MV-4-11 (cell line): ENCODE data around the gene KIF11.

Experiments used
- DNase-seq: peaks from one replicate; lab custom pipeline; 2025; lab: John Stamatoyannopoulos, UW

The KIF11 gene

DNA sequence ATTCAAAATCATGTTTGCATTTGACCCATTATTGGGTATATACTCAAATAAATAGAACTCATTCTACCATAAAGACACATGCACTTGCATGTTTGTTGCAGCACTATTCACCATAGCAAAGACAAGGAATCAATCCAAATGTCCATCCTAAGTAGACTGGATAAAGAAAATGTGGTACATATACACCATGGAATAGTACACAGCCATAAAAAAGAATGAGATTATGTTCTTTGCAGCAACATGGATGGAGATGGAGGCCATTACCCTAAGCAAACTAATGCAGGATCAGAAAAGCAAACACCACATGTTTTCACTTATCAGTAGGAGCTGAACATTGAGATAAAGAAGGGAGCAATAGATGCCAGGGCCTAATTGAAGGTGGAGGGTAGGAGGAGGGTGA is 84.8 kb downstream of the KIF11 start:
- DNase-seq = no peak

DNA sequence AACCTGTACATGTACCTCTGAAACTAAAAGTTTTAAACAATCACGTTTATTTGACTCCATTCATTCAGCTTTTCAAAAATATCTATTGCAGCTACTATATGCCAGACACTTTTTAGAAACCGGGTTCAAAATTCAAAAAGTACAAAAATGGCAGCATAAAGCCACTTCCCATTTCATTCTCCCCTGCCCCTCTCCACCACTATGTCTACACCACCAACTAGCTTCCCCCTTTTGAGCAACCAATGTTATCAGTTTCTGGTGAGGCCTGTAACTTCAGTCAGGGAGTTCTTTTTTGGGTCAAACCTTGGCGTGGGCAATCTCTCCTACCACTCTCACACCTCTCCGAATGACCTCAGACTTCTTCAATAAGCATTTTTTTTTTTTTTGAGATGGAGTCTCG is 85.3 kb downstream of the KIF11 start:
- DNase-seq = peak; percentile 74

DNA sequence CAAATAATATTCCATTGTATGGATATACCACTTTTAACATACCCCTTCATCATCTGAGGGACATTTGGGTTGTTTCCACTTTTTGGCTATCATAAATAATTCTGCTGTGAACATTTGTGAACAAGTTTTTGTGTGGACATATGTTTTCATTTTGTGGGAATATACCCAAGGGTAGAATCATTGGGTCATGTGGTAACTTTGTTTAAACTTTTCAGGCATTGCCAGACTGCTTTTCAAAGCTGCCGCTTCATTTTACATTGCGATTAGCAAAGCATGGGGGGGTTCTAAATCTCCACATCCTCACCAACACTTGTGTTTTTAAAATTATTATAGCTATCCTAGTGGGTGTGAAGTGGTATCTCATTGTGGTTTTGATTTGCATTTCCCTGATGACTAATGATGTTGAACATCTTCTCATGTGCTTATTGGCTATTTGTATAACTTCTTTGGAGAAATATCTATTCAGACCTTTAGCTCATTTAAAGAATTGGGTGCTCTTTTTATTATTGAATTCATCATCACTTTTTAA is 88.4 kb downstream of the KIF11 start:
- DNase-seq = no peak

DNA sequence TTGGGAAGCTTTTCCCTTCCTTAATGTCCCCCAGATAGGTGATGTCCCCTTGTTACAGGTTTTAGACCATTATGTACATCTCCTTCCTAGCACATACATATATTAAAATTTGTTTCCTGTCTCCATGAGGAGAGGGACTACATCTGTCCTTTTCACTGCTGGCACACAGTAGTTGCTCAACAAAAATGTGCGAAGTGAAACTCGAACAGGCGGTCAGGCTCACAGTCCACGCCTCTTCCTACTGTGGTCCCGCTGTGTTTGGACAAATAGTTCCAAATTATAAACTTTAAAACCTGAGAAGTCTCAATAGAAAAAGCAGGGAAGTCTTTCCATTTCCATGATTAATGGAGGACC is 95.6 kb downstream of the KIF11 start:
- peak; percentile 79 for DNase-seq

DNA sequence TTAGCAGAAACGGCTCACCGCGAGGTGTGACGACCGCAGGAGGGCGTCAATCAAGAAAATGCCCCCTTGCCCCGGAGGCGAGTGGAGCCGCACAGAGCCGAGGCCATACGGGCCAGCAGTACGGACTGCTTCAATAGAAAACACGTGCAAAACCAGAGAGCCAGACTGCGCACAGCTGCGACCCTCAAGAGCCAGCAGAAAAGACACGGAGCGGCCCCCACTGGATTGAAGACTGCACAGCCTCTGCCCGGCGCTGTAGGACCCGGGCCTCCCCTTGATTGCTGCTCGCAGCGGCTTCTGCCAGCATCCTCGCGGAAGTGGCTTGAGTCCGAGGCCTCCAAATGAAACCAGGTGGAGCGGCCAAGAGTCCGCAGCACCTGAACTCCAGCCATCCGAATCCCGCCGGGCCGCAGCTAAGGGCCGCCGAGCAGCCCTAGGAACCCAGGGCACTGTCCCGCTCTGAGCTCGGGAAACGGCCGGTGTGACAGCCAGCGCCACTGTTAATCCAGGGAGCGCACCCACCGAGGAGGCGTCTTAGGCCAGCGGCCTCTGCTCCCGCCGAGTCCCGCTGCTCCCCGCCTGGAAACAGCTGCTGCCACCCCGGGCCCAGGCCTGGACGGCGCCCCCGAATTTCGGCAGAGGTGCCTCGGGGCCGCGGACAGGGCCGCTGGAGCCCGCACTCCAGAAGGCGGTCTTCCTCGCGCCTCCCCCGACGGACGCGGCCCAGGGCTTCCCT is 96.2 kb downstream of the KIF11 start:
- DNase-seq = peak; percentile 60

DNA sequence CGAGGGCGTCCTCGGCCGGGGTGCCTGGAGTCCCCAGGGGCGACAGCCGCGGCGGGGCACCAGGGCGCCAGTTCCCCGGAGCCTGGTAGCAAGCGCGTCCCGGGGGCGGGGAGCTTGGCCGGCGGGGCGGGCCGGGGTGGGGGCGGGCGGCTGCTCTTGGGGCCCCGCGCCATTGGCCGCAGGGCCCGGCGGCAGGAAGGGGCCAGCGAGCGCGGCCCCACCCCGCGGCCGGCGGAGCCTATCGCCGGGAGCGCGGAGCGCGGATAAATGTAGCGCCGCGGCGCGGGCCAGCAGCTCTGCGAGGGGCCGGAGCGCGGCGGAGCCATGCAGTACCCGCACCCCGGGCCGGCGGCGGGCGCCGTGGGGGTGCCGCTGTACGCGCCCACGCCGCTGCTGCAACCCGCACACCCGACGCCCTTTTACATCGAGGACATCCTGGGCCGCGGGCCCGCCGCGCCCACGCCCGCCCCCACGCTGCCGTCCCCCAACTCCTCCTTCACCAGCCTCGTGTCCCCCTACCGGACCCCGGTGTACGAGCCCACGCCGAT is 96.8 kb downstream of the KIF11 start, which contains the start of gene HHEX:
HHEX (plus strand) TSS at position 293 of the 548 bp plus-strand sequence; CDS start at position 325, 32 bp downstream.
- DNase-seq = peak; percentile 68

DNA sequence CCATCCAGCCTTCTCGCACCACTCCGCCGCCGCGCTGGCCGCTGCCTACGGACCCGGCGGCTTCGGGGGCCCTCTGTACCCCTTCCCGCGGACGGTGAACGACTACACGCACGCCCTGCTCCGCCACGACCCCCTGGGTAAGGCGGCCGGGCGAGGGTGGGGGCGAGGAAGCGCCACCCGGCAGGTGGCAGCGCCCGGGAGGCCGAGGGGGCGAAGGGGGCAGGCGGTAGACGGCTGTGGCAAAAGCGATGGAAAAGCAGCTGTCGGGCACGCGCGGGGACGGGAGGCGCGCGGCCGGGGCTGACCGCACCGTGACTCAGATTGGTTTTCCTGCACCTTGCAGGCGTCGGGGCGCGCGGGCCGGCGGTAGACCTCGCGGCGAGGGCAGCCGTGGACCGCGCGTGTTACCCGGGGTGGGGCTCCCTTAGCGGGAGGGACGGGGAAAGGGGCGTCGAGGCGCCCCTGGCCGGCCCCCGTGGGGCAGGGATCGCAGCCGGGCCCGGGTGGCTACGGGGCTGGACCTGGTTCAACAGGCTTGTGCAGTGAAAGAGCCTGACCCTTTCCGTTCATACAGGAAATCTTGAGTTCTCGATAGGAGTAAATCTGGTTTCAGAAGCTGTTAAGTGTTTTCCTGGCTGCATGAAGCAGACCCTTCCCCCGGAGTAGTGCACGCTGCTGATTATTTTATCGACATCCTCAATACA is 97.4 kb downstream of the KIF11 start:
- peak; percentile 71 for DNase-seq

DNA sequence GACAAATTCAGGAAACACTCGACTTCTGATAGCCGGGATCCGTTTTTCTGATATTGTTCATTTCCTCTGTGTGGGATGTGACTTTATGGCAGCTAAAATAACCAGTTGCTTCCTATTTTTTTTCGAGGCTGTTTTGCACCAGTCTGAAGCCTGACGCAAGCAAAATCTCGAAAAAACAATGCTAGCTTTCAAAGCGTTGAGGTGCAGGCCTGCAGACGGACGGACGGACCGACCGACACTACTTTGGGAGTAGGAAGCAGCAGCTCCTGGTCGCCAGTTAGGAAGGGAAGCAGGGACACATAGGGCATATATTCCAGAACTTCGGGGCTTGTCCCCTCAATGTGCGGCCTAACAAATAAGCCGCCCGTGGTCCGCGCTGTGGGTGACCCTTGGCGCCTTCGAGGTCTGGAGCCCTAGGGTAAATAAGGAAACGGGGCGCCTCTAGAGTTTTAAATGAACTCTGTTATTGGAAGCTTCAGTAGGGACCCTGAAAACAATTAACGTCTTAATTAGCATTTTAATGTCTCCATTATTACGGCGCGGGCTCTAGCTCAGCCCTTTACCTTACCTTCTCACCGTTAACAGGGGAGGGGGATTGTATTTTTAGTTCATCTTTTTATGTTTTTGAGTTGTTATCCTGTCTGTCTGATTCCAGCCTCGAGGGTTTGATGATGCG is 98.1 kb downstream of the KIF11 start:
- peak; percentile 63 for DNase-seq

DNA sequence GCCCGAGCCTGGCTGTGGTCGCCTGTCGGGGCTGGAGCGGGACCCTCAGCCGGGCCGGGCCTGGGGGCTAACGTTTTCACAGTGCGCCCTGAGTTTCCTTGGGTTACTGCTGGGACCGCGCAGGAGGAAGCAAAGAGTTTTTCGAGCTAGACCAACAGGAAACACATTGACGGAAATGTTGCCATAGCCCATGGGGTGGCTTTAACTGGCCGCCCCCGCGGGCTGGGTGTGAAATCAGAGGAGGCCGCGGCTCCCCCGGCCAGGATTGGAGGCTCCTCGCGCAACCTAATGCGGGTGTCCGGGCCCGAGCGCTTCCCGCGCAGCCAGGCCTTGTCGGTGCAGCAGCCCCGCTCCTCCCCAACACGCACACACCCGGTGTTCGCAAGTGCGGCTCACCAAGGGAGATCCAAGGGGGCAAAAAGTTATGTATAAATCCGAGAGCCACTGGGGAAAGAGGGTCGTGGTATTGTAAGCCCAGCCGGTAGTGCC is 98.7 kb downstream of the KIF11 start:
- peak; percentile 86 for DNase-seq

DNA sequence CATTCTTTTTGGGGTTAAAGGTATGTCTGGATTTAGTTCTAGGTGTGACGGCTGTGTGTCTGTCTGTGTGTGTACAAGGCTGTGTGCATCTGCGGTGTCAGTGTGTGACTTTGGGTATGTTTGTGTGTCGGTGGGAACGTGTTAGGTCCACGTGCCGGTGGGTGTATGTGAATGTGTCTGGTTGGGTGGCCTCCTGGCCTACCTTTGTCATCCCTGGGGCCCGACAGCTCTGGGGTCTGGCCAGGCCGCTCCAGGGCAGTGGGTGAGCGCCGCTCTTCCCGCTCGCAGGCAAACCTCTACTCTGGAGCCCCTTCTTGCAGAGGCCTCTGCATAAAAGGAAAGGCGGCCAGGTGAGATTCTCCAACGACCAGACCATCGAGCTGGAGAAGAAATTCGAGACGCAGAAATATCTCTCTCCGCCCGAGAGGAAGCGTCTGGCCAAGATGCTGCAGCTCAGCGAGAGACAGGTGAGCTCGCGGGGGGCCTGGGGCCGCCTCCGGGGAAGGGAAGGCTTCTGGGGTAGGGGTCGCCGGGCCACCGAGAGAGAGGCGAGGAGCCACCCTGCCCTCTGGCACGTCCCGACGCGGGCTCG is 99.2 kb downstream of the KIF11 start:
- DNase-seq = no peak

DNA sequence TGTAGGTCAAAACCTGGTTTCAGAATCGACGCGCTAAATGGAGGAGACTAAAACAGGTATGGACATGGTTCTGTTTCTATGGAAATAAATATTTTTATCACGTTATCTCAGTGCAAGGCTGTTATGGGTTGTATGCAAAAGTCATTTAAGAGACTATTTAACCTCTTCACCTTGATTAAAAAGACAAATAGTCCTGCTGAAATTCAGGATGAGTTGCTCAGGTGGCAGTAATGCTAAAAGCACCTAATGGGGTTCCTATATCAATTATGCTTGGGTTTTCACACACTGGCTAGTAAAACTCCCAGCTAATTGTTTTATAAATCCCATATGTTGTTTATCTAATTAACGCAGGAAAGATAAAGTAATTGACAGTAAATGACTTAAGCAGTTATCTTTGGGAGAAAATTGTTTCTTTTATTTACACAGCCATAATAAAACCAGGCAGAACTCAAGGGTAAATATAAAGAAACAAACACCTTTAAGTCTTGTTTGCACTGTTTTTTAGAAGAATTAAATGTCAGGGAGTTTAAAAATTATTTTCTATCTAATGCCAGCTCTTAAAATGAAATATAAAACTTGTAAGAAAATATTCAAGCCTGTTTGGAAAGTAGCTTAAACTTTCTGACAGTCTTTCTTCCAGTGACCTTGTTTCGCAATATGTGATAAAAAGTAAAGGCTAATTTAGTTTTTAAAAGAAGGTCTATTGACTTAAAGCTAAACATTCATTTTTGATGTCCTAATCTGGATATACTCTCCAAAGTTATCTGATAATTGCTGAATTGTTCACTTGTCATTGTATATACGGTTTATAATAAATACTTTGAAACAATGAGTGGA is 100.0 kb downstream of the KIF11 start:
- DNase-seq = no peak

DNA sequence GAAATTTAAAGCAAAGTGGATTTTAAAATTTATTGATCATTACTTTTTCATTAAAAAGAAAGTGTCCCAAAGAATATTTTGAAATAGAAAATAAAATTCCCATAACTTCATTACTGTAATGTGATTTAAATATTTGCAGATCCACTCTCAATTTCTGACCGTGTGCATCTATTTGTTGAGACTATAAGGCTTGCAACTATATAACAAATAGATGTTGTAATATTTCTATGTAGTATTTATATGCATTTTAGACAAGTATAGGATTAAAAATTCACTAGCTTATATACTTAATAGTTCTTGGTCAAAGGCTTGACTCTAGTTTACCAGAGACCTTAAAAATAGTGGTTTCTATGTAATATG is 100.6 kb downstream of the KIF11 start:
- no peak for DNase-seq

DNA sequence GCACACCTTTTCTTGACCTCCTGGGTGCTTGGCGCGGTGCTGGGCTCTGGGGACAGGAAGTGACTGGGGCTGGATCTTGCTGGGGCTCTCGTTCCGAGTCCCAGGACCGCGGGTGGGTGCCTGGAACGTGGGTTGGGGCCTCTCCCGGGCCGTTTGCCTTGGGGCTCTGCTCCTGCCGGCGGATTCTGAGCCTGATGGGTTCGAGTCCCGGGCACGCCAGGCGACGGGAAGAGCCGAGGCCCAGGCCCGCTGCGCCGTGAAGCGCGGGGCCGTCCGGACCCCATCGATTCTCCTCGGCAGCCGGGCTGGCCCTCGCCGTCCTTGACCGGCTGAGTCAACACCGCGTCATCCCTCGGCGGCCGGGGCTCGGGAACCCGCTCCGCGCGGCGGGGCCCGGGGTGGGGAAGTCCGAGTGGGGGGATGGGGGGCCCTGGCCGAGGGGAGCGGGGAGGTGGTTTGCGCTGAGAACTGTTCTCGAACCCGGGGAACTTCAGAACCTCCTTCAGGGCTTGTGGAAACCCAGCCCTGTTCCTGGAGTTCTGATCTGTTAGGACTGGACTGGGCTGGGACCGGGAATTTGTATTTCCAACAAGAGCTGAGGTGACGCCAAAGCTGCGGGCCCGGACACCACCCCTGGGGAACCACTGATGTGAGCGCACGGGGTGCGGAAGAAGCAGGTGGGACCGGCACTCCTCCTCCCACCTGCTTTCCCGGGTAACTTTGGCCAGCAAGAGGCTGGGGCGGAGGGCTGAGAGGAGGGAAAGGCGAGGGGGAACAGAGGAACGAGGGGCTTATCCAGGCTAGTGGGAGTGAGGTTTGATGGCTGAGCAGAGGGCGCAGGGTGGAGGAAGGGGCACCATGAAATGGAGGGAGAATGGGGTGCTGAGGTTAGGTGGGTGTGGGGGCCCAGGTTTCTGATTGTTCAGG is 103.0 kb downstream of the KIF11 start:
- no peak for DNase-seq

DNA sequence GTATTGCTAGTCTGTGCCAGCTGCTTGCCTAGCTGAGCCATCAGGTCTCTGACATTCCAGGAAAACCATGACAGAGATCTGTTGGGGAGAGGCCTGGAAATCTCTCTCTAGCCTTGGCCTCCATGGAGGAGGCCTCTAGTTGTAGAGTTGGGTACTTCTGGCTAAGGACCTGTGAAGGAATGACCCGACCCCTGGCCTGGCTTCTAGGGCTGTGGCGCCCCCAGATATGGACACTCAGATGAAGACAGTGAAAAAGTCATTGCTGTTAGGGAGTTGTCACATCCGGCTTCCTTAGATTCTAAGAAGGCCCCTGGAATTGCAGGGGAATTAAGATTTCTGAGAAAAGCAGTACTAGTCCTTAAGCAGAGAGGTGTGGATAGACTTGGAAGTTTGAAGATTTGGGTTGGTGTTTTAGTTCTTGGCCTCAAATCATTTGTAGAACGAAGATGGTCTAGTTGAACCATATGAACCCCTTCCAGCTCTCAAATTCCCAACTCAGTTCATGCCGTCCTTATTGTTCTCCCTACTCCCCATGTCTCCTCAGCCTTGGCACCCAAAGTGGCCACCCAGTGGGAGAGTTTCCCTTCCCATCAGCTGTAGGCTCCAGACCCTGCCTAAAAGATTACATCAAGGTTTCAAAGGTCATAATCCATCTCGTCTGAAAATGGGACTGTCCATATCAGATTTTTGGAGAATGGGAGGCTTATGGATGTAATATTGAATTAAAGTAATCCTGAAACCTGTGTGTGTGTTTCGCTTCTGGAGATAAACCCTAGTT is 103.9 kb downstream of the KIF11 start:
- DNase-seq = no peak

DNA sequence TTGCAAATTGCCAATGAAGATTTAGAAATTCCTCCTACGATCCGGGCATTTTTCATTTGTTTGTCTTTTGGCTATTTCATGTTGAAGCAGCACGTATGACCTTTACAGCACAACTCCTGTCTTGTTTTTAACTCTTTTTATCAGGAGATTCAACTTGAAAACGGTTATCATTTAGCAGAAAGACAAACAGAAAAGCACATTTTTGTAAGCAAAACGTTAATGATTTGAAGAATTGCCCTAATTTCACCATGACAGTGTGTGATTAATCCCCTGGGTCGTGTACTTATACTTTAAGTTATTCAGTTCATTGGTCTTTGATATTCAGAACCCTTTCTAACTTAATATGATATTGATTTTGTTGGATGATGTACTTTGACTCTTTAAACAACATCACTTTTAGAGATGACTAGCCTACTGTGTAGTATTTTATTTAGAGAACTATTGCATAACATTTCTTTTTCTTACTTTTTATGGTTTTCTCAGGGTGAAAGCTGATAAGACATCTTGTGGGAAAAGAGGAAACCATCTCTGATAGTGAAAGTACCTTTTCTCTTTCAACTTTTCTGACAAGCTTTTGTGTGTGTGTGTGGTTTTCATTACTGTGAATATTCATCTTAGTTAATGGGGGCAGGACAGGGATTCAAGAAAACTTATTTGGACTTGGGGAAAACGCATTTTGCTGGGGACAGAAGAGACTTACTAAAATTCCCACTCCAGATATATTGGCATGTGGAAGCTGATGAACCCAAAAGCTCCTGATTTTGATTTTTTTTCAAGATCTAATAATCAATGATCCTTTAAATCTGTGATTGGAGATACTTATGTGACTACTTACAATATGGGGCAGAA is 105.0 kb downstream of the KIF11 start:
- DNase-seq = peak; percentile 89

DNA sequence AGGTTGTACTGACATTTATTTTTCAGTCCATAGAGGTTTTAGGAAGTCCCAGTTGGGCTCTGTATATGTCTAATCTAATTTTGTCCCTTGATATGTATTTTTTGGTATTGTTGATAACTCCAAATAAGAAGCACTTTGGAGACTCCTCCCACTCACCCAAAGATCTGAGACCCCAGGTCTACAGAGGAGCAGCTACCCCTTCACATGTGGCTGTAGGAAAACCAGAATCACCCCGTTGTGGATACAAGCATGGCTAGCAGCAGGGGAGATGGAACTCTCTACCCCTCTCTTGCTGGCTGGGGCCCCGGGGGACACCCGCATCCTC is 106.2 kb downstream of the KIF11 start:
- no peak for DNase-seq

DNA sequence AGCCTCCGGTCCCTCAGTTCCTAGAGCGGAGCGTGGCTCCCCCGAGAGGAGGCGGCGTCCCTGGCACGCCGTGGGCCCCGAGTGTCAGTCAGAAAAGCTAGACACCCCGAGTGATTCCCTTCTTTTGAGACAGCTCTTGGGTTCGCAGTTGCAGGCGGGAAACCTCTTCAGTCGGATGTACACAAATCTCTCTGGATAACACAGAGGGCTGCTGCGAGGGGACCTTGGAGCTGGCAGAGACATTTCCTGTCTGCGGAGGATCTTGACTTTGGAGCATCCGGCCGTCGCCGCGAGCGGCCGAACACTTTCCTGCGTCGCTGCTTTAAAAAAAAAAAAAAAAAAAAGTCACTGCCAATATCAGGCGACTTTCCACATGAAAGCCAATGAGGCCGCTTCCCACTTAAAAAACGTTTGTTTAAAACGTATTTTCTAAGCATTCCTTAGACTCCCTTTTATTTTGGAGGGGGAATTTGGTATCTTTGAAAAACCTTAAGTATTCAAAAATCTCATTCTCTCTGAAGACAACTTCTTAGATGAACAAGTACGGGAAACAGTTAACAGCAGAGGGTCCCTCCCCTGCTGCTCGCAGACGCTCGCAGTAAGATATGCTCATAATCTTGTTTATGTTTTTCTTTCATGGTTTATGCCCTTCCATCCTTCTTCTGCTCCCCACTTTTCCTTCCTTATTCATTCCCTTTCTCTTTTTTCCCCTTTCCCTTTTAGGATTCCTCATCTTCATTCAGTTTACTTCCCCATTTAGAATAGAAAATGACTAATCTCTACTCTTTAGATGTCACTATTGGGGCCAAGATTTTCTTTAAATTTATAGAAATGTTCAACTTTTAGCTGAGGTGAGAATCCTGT is 106.8 kb downstream of the KIF11 start:
- DNase-seq = peak; percentile 11
